Adipose tissue (tissue), 3 donors: ENCODE data around the gene CYP8B1. TPM values are rescaled to one million over a fixed set of nuclear protein-coding genes. Genes with fewer than 3 reads are reported as not detected.

Experiments used
- H3K27ac ChIP-seq: one replicate; pipeline ENCODE4 v1.5.1; 2013; ENCODE audit warnings: low read depth, low read length
- WGBS, 3 donors: extraction: QIAGEN DNeasy Blood & Tissue Kit; methylation state at CpG; one replicate each; pipeline ENCODE4 v1.1.7; 2013; 5-methylcytosine and 5-hydroxymethylcytosine counted together
- polyA plus RNA-seq, 3 donors: library from polyadenylated mRNA; stranded (reverse); fragments of 200-250 nt; gene quantifications; one replicate each; pipeline ENCODE4 v1.2.3, GENCODE V29; 2013
- donor health status: healthy with polysubstance abuse.
- donor health status: Bipolar disorder and iron deficiency.
- donor health status: healthy.

The CYP8B1 gene
- polyA plus RNA-seq = under 1 TPM in 1 of 3 donors, not detected in 2; 0.01 TPM

GRCh38 chr3:42875325-42876151 is at the start of gene CYP8B1:
Gene CYP8B1, minus strand, starts transcription at chr3:42875879. Its CDS starts 63 bp downstream, at chr3:42875816.
- H3K27ac ChIP-seq = no peak within 1 kb of the TSS
- 73 to 90% (median 87%) methylated on average over 13 of the region's 13 CpGs for WGBS, 3 donors

GRCh38 chr3:42923606-42924005 is 47.9 kb upstream of the CYP8B1 start:
- 61 to 88% (median 76%) methylated on average over 4 of the region's 4 CpGs for WGBS, 3 donors

GRCh38 chr3:42914771-42915515 is 39.3 kb upstream of the CYP8B1 start:
- 94 to 98% (median 95%) methylated on average over 8 of the region's 8 CpGs for WGBS, 3 donors
- H3K27ac ChIP-seq = no peak overlapping the region

More at GRCh38 chr3:42923606-42924005, 47.9 kb upstream of the CYP8B1 start:
- H3K27ac ChIP-seq = no peak overlapping the region

GRCh38 chr3:42911551-42911950 is 35.9 kb upstream of the CYP8B1 start:
- WGBS, 3 donors = 92 to 98% (median 96%) methylated on average over 2 of the region's 2 CpGs
- no peak overlapping the region for H3K27ac ChIP-seq

- WGBS, 3 donors = 88 to 98% (median 95%) methylated on average over 7 of the region's 7 CpGs
- no peak overlapping the region for H3K27ac ChIP-seq
Measured at GRCh38 chr3:42908675-42909074, 33.0 kb upstream of the CYP8B1 start.

- no peak overlapping the region for H3K27ac ChIP-seq
Measured at GRCh38 chr3:42906848-42907183, 31.1 kb upstream of the CYP8B1 start.

GRCh38 chr3:42906070-42906847 is 30.6 kb upstream of the CYP8B1 start, which contains the start of gene ZNF662:
Gene ZNF662, plus strand, starts transcription at chr3:42906142. Its CDS starts 1,973 bp downstream, at chr3:42908115.
- no peak within 1 kb of the TSS for H3K27ac ChIP-seq
- 2 to 3% (median 3%) methylated on average over 51 to 59 of the region's 59 CpGs for WGBS, 3 donors

More at GRCh38 chr3:42906848-42907183, 31.1 kb upstream of the CYP8B1 start:
- 67 to 77% (median 71%) methylated on average over 4 of the region's 4 CpGs for WGBS, 3 donors

- H3K27ac ChIP-seq = no peak overlapping the region
- 10 to 23% (median 11%) methylated on average over 5 to 12 of the region's 12 CpGs for WGBS, 3 donors
Measured at GRCh38 chr3:42905740-42906069, 30.0 kb upstream of the CYP8B1 start.

GRCh38 chr3:42904076-42904475 is 28.4 kb upstream of the CYP8B1 start:
- WGBS, 3 donors = 77 to 89% (median 84%) methylated on average over 1 of the region's 1 CpG
- no peak overlapping the region for H3K27ac ChIP-seq

- H3K27ac ChIP-seq = no peak overlapping the region
- 79 to 88% (median 83%) methylated on average over 2 of the region's 2 CpGs for WGBS, 3 donors
Measured at GRCh38 chr3:42902257-42902656, 26.6 kb upstream of the CYP8B1 start.

GRCh38 chr3:42901073-42901415 is 25.4 kb upstream of the CYP8B1 start:
- H3K27ac ChIP-seq = no peak overlapping the region
- WGBS, 3 donors = 71 to 86% (median 72%) methylated on average over 3 of the region's 3 CpGs

GRCh38 chr3:42900226-42901072 is 24.8 kb upstream of the CYP8B1 start:
- WGBS, 3 donors = 79 to 84% (median 80%) methylated on average over 8 of the region's 8 CpGs
- H3K27ac ChIP-seq = no peak overlapping the region

GRCh38 chr3:42898896-42899675 is 23.4 kb upstream of the CYP8B1 start:
- H3K27ac ChIP-seq = no peak overlapping the region

GRCh38 chr3:42895580-42895868 is 19.8 kb upstream of the CYP8B1 start:
- no peak overlapping the region for H3K27ac ChIP-seq

GRCh38 chr3:42894698-42895579 is 19.3 kb upstream of the CYP8B1 start:
- WGBS, 3 donors = 59 to 84% (median 84%) methylated on average over 3 of the region's 3 CpGs
- H3K27ac ChIP-seq = no peak overlapping the region

GRCh38 chr3:42892807-42893206 is 17.1 kb upstream of the CYP8B1 start:
- 83 to 86% (median 85%) methylated on average over 1 of the region's 1 CpG for WGBS, 3 donors
- H3K27ac ChIP-seq = no peak overlapping the region

- no peak overlapping the region for H3K27ac ChIP-seq
Measured at GRCh38 chr3:42892169-42892568, 16.5 kb upstream of the CYP8B1 start.

More at GRCh38 chr3:42892169-42892568, 16.5 kb upstream of the CYP8B1 start:
- 94 to 96% (median 95%) methylated on average over 1 of the region's 1 CpG for WGBS, 3 donors
